ENCODE results near the gene CITED2.

- TF ChIP-seq CTCF (IDR thresholded peaks at IDR 0.05; ENCODE audit: poor library complexity) (no peak), EZH2 (IDR thresholded peaks at IDR 0.05; ENCODE audit: borderline replicate concordance) (no peak)
Observed at GRCh38 chr6:139349464-139350020, 24.9 kb downstream of the CITED2 start.

Data from hepatocyte (in vitro differentiated cells).